ENCODE results near the gene TSSK2.
A peak's percentile ranks its signal among the peaks of the same experiment; 100 is the strongest.

TSSK2 gene

DNA sequence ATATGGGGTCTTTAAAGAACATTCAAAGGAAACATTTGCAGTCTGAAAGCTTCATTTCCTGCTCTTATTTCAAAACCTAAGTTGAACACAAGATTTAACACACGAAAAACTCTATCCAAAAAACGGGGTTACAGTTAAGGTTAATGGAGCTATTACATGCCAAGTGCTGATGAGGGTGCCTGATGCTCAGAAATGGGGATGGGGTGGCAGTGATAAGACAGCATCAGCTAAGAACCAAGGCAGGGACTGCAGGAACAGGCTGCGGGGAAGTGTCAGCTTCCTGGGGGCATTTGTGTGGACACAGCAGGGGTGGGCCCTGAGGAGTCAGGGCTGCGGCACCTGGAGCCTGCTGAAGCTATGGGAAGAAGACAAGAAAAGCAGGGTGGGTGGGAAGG lies 21.0 kb upstream of the TSSK2 start:
- no peak for DNase-seq (ENCODE audit: low read depth, low spot score)
- H3K4me3 ChIP-seq: 0 out of 2 replicates have a peak overlapping the region, but pooled peaks have one; percentile 8
- no peak for TF ChIP-seq EZH2 (IDR thresholded peaks at IDR 0.05)
- no peak for TF ChIP-seq FOXP2 (optimal IDR thresholded peaks at IDR 0.05; ENCODE audit: control extremely low read depth, extremely low read length, insufficient read depth)
- TF ChIP-seq POLR2AphosphoS5 (IDR thresholded peaks at IDR 0.05; ENCODE audit: borderline replicate concordance, low read depth, low read length): no peak
- H3K9me3 ChIP-seq (ENCODE audit: low read depth, low read length): no peaks in the 10 kb centered on the region
- H3K27ac ChIP-seq: 0 out of 2 replicates have a peak overlapping the region, but pooled peaks have one; percentile 48
- H3K36me3 ChIP-seq (ENCODE audit: insufficient read depth, low read length): no peaks in the 10 kb centered on the region
- no peak overlapping the region for H3K9ac ChIP-seq (ENCODE audit: insufficient read length)

DNA sequence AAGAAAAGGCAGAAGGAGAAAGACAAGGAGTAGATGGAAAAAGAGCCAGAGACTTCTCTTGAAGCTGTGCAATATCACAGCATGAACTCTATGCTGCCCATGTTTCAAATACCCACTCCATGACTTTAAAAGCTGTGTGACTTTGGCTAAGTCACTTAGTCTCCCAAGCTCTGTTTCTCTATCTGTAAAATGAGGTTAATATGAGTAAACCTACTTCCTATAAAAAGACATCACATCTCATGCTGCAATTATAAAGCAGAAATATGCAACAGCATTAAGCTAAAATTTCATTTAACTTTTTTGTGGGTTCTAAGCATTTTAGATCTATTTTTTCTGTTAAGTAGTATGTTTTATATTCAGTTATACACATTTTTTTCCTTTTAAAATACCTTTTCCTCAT lies 20.5 kb upstream of the TSSK2 start:
- no peak overlapping the region for H3K4me3 ChIP-seq
- no peaks in the 10 kb centered on the region for H3K9me3 ChIP-seq (ENCODE audit: low read depth, low read length)
- TF ChIP-seq POLR2AphosphoS5 (IDR thresholded peaks at IDR 0.05; ENCODE audit: borderline replicate concordance, low read depth, low read length): no peak
- TF ChIP-seq EZH2 (IDR thresholded peaks at IDR 0.05): no peak
- TF ChIP-seq FOXP2 (optimal IDR thresholded peaks at IDR 0.05; ENCODE audit: control extremely low read depth, extremely low read length, insufficient read depth): no peak
- no peaks in the 10 kb centered on the region for H3K36me3 ChIP-seq (ENCODE audit: insufficient read depth, low read length)
- H3K27ac ChIP-seq: no peak overlapping the region
- no peak for DNase-seq (ENCODE audit: low read depth, low spot score)
- no peak overlapping the region for H3K9ac ChIP-seq (ENCODE audit: insufficient read length)

DNA sequence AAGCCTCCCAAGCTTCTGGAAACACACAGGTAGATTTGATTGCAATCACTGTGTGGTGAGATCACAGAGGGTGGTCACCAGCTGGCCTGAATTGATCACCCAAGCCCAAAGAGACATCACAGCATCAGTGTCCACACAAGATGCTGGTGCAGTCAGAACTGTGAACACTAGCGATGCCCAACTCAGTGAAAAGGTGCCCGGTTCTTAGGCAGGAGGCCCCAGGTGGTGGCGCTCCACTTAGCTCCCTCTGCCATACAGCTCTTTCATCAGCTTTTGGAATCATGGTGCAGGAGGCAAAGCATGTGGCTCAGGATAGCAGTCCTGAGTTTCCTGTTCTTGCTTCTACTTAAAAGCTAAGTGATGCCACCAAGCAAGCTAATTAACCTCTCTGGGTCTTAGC lies 20.0 kb upstream of the TSSK2 start:
- no peaks in the 10 kb centered on the region for H3K36me3 ChIP-seq (ENCODE audit: insufficient read depth, low read length)
- H3K9me3 ChIP-seq (ENCODE audit: low read depth, low read length): no peaks in the 10 kb centered on the region
- no peak for DNase-seq (ENCODE audit: low read depth, low spot score)
- H3K4me3 ChIP-seq: no peak overlapping the region
- TF ChIP-seq FOXP2 (optimal IDR thresholded peaks at IDR 0.05; ENCODE audit: control extremely low read depth, extremely low read length, insufficient read depth) (no peak), POLR2AphosphoS5 (IDR thresholded peaks at IDR 0.05; ENCODE audit: borderline replicate concordance, low read depth, low read length) (no peak), EZH2 (IDR thresholded peaks at IDR 0.05) (no peak)
- H3K27ac ChIP-seq: no peak overlapping the region
- no peak overlapping the region for H3K9ac ChIP-seq (ENCODE audit: insufficient read length)

DNA sequence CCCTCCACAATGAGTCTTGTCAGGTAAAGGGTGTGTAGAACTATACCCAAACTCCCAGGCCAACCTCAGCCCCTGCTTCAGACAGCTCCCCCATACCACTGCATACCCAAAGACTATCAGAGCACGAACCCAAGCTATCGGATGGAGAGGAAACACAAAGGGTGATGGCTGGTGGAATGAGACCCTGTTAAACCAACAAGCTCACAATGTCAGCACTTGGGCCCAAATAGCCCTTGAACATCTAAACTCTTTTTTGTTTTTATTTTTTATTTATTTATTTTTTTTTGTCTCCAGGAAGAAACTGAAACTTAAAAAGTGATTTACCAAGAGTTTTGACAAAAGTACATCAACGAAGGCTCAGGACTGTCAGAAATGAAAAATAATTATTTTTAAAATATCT lies 19.5 kb upstream of the TSSK2 start:
- no peak for TF ChIP-seq EZH2 (IDR thresholded peaks at IDR 0.05)
- no peak for TF ChIP-seq POLR2AphosphoS5 (IDR thresholded peaks at IDR 0.05; ENCODE audit: borderline replicate concordance, low read depth, low read length)
- no peak for TF ChIP-seq FOXP2 (optimal IDR thresholded peaks at IDR 0.05; ENCODE audit: control extremely low read depth, extremely low read length, insufficient read depth)
- no peak for DNase-seq (ENCODE audit: low read depth, low spot score)
- H3K9ac ChIP-seq (ENCODE audit: insufficient read length): no peak overlapping the region
- H3K36me3 ChIP-seq (ENCODE audit: insufficient read depth, low read length): no peaks in the 10 kb centered on the region
- no peaks in the 10 kb centered on the region for H3K9me3 ChIP-seq (ENCODE audit: low read depth, low read length)
- H3K27ac ChIP-seq: no peak overlapping the region
- no peak overlapping the region for H3K4me3 ChIP-seq

DNA sequence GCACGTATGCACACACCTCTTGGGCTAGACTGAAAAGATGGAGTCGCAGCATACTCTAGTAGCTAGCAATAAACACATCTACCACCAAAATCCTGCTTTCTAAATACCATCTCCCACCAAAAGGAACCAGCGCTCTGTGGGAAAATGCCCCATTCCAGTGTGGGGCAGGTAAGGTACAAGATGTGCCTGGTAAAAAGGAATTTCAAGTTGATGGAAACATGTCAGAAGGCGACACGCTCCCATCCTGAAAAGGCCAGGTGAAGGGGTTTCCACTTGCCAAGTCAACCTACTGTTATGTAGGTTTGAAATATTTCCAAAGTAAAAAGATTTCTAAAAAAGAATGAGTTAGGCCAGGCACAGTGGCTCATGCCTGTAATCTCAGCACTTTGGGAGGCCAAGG lies 17.7 kb upstream of the TSSK2 start:
- H3K36me3 ChIP-seq (ENCODE audit: insufficient read depth, low read length): no peaks in the 10 kb centered on the region
- TF ChIP-seq POLR2AphosphoS5 (IDR thresholded peaks at IDR 0.05; ENCODE audit: borderline replicate concordance, low read depth, low read length) (no peak), EZH2 (IDR thresholded peaks at IDR 0.05) (no peak), FOXP2 (optimal IDR thresholded peaks at IDR 0.05; ENCODE audit: control extremely low read depth, extremely low read length, insufficient read depth) (no peak)
- no peak overlapping the region for H3K4me3 ChIP-seq
- H3K27ac ChIP-seq: no peak overlapping the region
- no peak for DNase-seq (ENCODE audit: low read depth, low spot score)
- H3K9me3 ChIP-seq (ENCODE audit: low read depth, low read length): no peaks in the 10 kb centered on the region
- H3K9ac ChIP-seq (ENCODE audit: insufficient read length): no peak overlapping the region

DNA sequence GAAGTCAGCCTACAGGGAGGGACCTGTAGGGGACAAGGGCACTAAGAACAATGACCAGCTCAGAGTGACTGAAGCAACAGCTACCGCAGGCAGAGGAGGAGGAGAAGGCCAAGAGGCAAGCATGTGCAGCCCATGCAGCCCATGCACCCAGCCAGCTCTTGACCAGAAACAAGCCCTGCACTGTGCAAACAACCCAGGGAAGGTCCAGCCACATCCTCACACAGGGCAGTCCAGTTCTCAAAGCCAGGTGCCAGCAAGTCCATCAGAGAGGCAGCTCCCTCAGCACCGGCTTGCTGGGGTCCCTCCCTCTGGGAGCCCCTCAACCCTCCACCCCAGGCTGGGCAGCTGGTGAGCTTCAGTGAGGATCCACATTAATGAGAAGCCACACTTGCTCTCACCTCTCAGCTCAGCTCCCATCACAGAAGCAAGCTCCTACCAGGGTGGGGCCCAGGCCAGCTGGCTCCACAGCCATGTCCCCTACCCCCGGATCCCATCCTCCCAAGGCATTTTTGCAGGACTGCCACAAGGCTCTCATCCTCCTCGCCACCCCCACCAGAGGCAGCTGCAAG lies 16.0 kb upstream of the TSSK2 start:
- Histone ChIP-seq H3K9ac (ENCODE audit: insufficient read length) (no peak overlapping the region), H3K36me3 (ENCODE audit: insufficient read depth, low read length) (no peaks in the 10 kb centered on the region; the same call in 1 of the 2 replicates), H3K27ac (no peak overlapping the region), H3K4me3 (no peak overlapping the region), H3K9me3 (ENCODE audit: low read depth, low read length) (no peaks in the 10 kb centered on the region)
- DNase-seq (ENCODE audit: low read depth, low spot score): no peak
- TF ChIP-seq POLR2AphosphoS5 (IDR thresholded peaks at IDR 0.05; ENCODE audit: borderline replicate concordance, low read depth, low read length) (no peak), EZH2 (IDR thresholded peaks at IDR 0.05) (no peak), FOXP2 (optimal IDR thresholded peaks at IDR 0.05; ENCODE audit: control extremely low read depth, extremely low read length, insufficient read depth) (no peak)

DNA sequence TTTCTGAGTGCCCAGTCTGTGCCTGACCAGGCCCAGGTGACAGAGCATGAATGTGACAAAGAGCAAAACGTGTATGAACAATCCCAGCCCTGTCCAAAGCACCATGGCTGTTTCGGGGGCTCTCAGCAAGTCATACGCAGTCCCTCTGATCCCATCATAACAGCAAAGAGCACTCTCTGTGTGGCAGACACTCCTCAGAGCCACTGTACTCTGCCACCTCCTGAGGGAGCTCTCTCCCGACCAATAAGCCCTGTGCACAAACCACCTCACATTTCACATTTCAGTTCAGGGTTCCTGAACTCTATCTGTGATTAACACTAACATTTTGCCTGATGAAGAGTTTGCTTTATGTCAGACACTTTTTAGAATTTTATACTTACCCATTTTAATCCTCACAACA lies 15.5 kb upstream of the TSSK2 start:
- no peak for DNase-seq (ENCODE audit: low read depth, low spot score)
- H3K36me3 ChIP-seq (ENCODE audit: insufficient read depth, low read length): no peaks in the 10 kb centered on the region; the same call in 1 of the 2 replicates
- H3K4me3 ChIP-seq: no peak overlapping the region
- H3K9ac ChIP-seq (ENCODE audit: insufficient read length): no peak overlapping the region
- TF ChIP-seq POLR2AphosphoS5 (IDR thresholded peaks at IDR 0.05; ENCODE audit: borderline replicate concordance, low read depth, low read length) (no peak), FOXP2 (optimal IDR thresholded peaks at IDR 0.05; ENCODE audit: control extremely low read depth, extremely low read length, insufficient read depth) (no peak), EZH2 (IDR thresholded peaks at IDR 0.05) (no peak)
- H3K9me3 ChIP-seq (ENCODE audit: low read depth, low read length): no peaks in the 10 kb centered on the region
- H3K27ac ChIP-seq: no peak overlapping the region

DNA sequence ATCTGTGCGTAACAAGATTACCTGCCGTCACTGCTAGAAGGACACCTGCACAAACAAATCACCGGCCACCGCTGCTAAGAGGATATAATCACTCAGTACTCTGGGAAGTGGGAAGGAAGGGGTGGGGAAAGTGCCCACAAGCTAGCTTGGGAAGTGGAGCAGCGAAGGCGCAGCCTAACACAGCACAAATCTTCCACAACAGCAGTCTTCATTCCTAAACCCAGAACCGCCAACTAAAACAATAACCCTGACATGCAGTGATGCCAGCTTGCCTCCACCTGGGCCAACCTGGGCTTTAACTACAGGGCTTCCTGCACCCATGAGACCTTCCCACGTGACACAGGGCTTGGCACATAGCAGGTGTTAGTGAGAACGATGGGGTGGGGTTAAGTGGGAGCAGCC lies 14.0 kb upstream of the TSSK2 start:
- Histone ChIP-seq H3K9ac (ENCODE audit: insufficient read length) (no peak overlapping the region), H3K4me3 (no peak overlapping the region), H3K9me3 (ENCODE audit: low read depth, low read length) (no peaks in the 10 kb centered on the region), H3K27ac (no peak overlapping the region), H3K36me3 (ENCODE audit: insufficient read depth, low read length) (no peaks in the 10 kb centered on the region; the same call in 1 of the 2 replicates)
- no peak for TF ChIP-seq POLR2AphosphoS5 (IDR thresholded peaks at IDR 0.05; ENCODE audit: borderline replicate concordance, low read depth, low read length)
- TF ChIP-seq EZH2 (IDR thresholded peaks at IDR 0.05): no peak
- TF ChIP-seq FOXP2 (optimal IDR thresholded peaks at IDR 0.05; ENCODE audit: control extremely low read depth, extremely low read length, insufficient read depth): no peak
- DNase-seq (ENCODE audit: low read depth, low spot score): no peak
